Measurements from ENCODE around the gene PROP1. TPM values are rescaled to one million over a fixed set of nuclear protein-coding genes. Genes with fewer than 3 reads are reported as not detected.
"Not testable (repeated sequence)": the region's sequence is repeated elsewhere in the genome, so short reads cannot be mapped to it uniquely, and the experiment has no call there.

Gene PROP1
- total and polyA plus RNA-seq, 2 donors (not counting 3 experiments of a cell fraction or from before 2014, with no cell fraction given), result not detected

DNA sequence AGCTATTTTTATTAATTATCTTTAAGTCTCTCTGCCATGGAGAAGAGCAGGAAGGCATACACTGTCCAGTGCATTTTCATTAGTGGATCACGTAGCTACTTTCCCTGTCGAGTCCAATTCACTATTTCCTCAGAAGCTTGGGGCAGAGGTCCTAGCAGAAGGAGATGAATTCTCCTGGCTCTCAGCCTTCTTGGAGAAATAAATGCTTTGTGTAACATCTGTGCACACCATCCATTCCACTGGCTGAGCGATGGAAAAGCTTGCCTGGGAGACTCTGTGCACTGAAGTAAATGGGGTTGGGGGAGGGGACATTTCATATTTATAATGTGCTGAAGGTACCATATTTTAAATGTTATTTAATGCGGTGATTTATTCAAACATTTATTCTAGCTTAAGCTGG, 23.4 kb downstream of the PROP1 start:
- H3K36me3 ChIP-seq (ENCODE audit: control insufficient read depth in 2 of 2, extremely low read depth in 1 of 2, insufficient read depth in 2 of 2, low read length in 2 of 2), result no peaks in the 10 kb centered on the region
- DNase-seq (ENCODE audit: low read depth, low spot score), result no peak
- H3K27me3 ChIP-seq (ENCODE audit: control insufficient read depth in 2 of 2, insufficient read depth in 2 of 2, low read length in 2 of 2), result peaks cover 0 to 2% of the 10 kb centered on the region in 2 experiments
- no peak overlapping the region for H2AFZ ChIP-seq (ENCODE audit: low read depth, low read length)
- H3K27ac ChIP-seq (ENCODE audit: insufficient read depth, low read depth, low read length), result no peak overlapping the region
- H3K4me2 ChIP-seq (ENCODE audit: insufficient read depth, low read length), result no peak overlapping the region
- ChIA-PET CTCF (interaction anchor here (0.6 to 1.3 kb wide), 2 partner anchors 20 to 30 kb away, joined by 3 to 4 read pairs; no protein-coding TSS in a partner anchor), POLR2A (no interaction called here)
- dilution Hi-C loops (cut with MboI; ENCODE audit: extremely low pct_ligation_motif_present, low sequenced_read_pairs) (no loop called here), intact Hi-C loops (cut with micrococcal nuclease) (no loop called here)
- H3K9me1 ChIP-seq (replicated peaks; ENCODE audit: control insufficient read depth, extremely low read depth, insufficient read depth, low read length), result no peaks in the 10 kb centered on the region
- BruUV-seq (replicated peaks), result no TSS peak
- H3K4me1 ChIP-seq (ENCODE audit: control insufficient read depth, extremely low read depth, insufficient read depth, low read length), result peaks cover 4% of the 10 kb centered on the region
- H4K20me1 ChIP-seq (replicated peaks; ENCODE audit: control insufficient read depth, extremely low read depth, insufficient read depth, low read length), result no peaks in the 10 kb centered on the region
- FAIRE-seq, result no peak
- H3K9me3 ChIP-seq (replicated peaks; ENCODE audit: control insufficient read depth, insufficient read depth, low read length), result no peaks in the 10 kb centered on the region
- H3K4me3 ChIP-seq (replicated peaks in 1 of 3; ENCODE audit: insufficient read depth in 1 of 3, low read depth in 1 of 3, low read length in 3 of 3), result no peak overlapping the region
- no peaks in the 10 kb centered on the region for H3K79me2 ChIP-seq (ENCODE audit: control insufficient read depth, insufficient read depth, low read length)
- TF ChIP-seq MAX (IDR thresholded peaks at IDR 0.05; ENCODE audit: insufficient read depth, insufficient read length) (no peak), MYC (IDR thresholded peaks at IDR 0.05; ENCODE audit: low read depth, low read length) (no peak)
- no peak overlapping the region for H3K9ac ChIP-seq (replicated peaks; ENCODE audit: extremely low read depth, insufficient read depth, low read length)

- H2AFZ ChIP-seq (ENCODE audit: low read depth, low read length); H4K20me1 ChIP-seq (replicated peaks; ENCODE audit: control insufficient read depth, extremely low read depth, insufficient read depth, low read length); FAIRE-seq; POLR2A ChIA-PET; H3K27ac ChIP-seq (ENCODE audit: insufficient read depth, low read depth, low read length); BruUV-seq (replicated peaks); intact Hi-C loops (cut with micrococcal nuclease); H3K27me3 ChIP-seq (ENCODE audit: control insufficient read depth in 2 of 2, insufficient read depth in 2 of 2, low read length in 2 of 2); H3K9me3 ChIP-seq (replicated peaks; ENCODE audit: control insufficient read depth, insufficient read depth, low read length); H3K9me1 ChIP-seq (replicated peaks; ENCODE audit: control insufficient read depth, extremely low read depth, insufficient read depth, low read length); H3K4me3 ChIP-seq (replicated peaks in 1 of 3; ENCODE audit: insufficient read depth in 1 of 3, low read depth in 1 of 3, low read length in 3 of 3); dilution Hi-C loops (cut with MboI; ENCODE audit: extremely low pct_ligation_motif_present, low sequenced_read_pairs); H3K9ac ChIP-seq (replicated peaks; ENCODE audit: extremely low read depth, insufficient read depth, low read length); H3K36me3 ChIP-seq (ENCODE audit: control insufficient read depth in 2 of 2, extremely low read depth in 1 of 2, insufficient read depth in 2 of 2, low read length in 2 of 2); DNase-seq (ENCODE audit: low read depth, low spot score); H3K79me2 ChIP-seq (ENCODE audit: control insufficient read depth, insufficient read depth, low read length); H3K4me1 ChIP-seq (ENCODE audit: control insufficient read depth, extremely low read depth, insufficient read depth, low read length); H3K4me2 ChIP-seq (ENCODE audit: insufficient read depth, low read length): not testable (repeated sequence)
- CTCF ChIA-PET, result interaction anchor here (1.3 kb wide), 1 partner anchor 21 kb away, joined by 4 read pairs; no protein-coding TSS in a partner anchor
Observed at GRCh38 chr5:177972014-177972413, 24.0 kb downstream of the PROP1 start.

Data from endothelial cell of umbilical vein (primary cell).